KMS-11 (cell line): ENCODE results near the gene POU2F3.

Experiments
- H2AFZ ChIP-seq: fragments of 200-600 bp; sonication (generic); 2 replicates; pipeline ENCODE4 v1.6.1; 2016; ENCODE audit warnings: antibody characterized with exemption, mixed run types, low read depth
- H3K27ac ChIP-seq: fragments of 200-600 bp; sonication (generic); 2 replicates; pipeline ENCODE4 v1.6.1; 2016; ENCODE audit warnings: mild to moderate bottlenecking, mixed run types
- H3K27me3 ChIP-seq: fragments of 200-600 bp; sonication (generic); 2 replicates; pipeline ENCODE4 v1.6.1; 2017; ENCODE audit warnings: mild to moderate bottlenecking, low read depth, mixed run types, moderate library complexity; ENCODE audit not compliant: insufficient read depth
- H3K36me3 ChIP-seq: fragments of 200-600 bp; sonication (generic); 2 replicates; pipeline ENCODE4 v1.6.1; 2017; ENCODE audit warnings: mild to moderate bottlenecking, mixed run types; ENCODE audit not compliant: insufficient read depth
- H3K4me1 ChIP-seq: fragments of 200-600 bp; sonication (generic); 2 replicates; pipeline ENCODE4 v1.6.1; 2016; ENCODE audit warnings: mild to moderate bottlenecking, low read depth, mixed run types; ENCODE audit not compliant: poor library complexity, severe bottlenecking
- H3K4me2 ChIP-seq: fragments of 200-600 bp; sonication (generic); 2 replicates; pipeline ENCODE4 v1.7.0; 2016; ENCODE audit warnings: mild to moderate bottlenecking, mixed run types
- H3K4me3 ChIP-seq: fragments of 200-600 bp; sonication (generic); IDR thresholded peaks from 2 replicates; pipeline ENCODE4 v1.6.1; 2017; ENCODE audit warnings: low read depth, low read length, mixed read lengths; ENCODE audit not compliant: insufficient read depth
- H3K79me2 ChIP-seq: fragments of 200-600 bp; sonication (generic); 2 replicates; pipeline ENCODE4 v1.6.1; 2016; ENCODE audit warnings: low read depth, mixed run types; ENCODE audit not compliant: insufficient read depth
- H3K9ac ChIP-seq: fragments of 200-600 bp; sonication (generic); 2 replicates; pipeline ENCODE4 v1.6.1; 2016; ENCODE audit warnings: mild to moderate bottlenecking, mixed run types
- H4K20me1 ChIP-seq: fragments of 200-600 bp; sonication (generic); 2 replicates; pipeline ENCODE4 v1.6.1; 2016; ENCODE audit warnings: mild to moderate bottlenecking, mixed run types; ENCODE audit not compliant: insufficient read depth
- TF ChIP-seq, protein P1 (sequence below): fragments of 200-600 bp; sonication (generic); conservative IDR thresholded peaks from 2 replicates; pipeline ENCODE4 v1.6.1; 2017; ENCODE audit warnings: low read depth, mild to moderate bottlenecking, antibody characterized with exemption, low read length, moderate library complexity, mixed read lengths

POU2F3 gene

DNA sequence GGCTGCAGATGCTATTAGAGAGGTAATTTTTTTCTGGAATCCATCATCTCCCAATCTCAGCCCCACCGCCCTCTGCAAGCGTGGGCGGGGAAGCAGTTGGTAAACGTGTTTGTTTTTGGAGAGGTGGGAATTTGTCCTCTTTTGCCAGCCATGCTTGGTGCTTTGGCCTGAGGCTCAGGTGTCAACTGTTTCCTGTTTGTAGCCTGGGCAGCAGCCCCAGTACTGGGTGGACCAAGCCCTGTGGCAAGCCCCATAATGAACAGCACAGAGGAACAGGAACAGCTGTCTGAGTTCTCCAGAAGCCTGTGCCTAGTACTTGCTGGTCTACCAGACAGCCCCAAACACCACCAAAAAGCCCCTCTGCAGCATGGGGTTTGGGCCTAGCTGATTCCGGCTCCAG, 39.6 kb downstream of the POU2F3 start:
- Histone ChIP-seq H3K4me2 (no peak overlapping the region), H3K27me3 (no peaks in the 10 kb centered on the region), H2AFZ (no peak overlapping the region), H4K20me1 (no peaks in the 10 kb centered on the region), H3K27ac (no peak overlapping the region), H3K79me2 (no peaks in the 10 kb centered on the region), H3K4me1 (no peaks in the 10 kb centered on the region), H3K4me3 (no peak overlapping the region), H3K36me3 (no peaks in the 10 kb centered on the region), H3K9ac (no peak overlapping the region)
- TF ChIP-seq, protein P1, sequence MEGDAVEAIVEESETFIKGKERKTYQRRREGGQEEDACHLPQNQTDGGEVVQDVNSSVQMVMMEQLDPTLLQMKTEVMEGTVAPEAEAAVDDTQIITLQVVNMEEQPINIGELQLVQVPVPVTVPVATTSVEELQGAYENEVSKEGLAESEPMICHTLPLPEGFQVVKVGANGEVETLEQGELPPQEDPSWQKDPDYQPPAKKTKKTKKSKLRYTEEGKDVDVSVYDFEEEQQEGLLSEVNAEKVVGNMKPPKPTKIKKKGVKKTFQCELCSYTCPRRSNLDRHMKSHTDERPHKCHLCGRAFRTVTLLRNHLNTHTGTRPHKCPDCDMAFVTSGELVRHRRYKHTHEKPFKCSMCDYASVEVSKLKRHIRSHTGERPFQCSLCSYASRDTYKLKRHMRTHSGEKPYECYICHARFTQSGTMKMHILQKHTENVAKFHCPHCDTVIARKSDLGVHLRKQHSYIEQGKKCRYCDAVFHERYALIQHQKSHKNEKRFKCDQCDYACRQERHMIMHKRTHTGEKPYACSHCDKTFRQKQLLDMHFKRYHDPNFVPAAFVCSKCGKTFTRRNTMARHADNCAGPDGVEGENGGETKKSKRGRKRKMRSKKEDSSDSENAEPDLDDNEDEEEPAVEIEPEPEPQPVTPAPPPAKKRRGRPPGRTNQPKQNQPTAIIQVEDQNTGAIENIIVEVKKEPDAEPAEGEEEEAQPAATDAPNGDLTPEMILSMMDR, result no peak

- H3K27ac ChIP-seq, result no peak overlapping the region
- H3K4me3 ChIP-seq, result no peak overlapping the region
- no peak overlapping the region for H2AFZ ChIP-seq
- no peak overlapping the region for H3K4me2 ChIP-seq
- H4K20me1 ChIP-seq, result no peaks in the 10 kb centered on the region
- TF ChIP-seq, protein P1, result no peak
- H3K36me3 ChIP-seq, result no peaks in the 10 kb centered on the region
- H3K9ac ChIP-seq, result no peak overlapping the region
- H3K79me2 ChIP-seq, result no peaks in the 10 kb centered on the region
- H3K27me3 ChIP-seq, result no peaks in the 10 kb centered on the region
- H3K4me1 ChIP-seq, result no peaks in the 10 kb centered on the region
Measured at GRCh38 chr11:120280600-120281051, 40.7 kb downstream of the POU2F3 start.

- Histone ChIP-seq H3K4me3 (no peak overlapping the region), H3K4me2 (no peak overlapping the region), H2AFZ (no peak overlapping the region), H4K20me1 (no peaks in the 10 kb centered on the region), H3K4me1 (no peaks in the 10 kb centered on the region), H3K36me3 (no peaks in the 10 kb centered on the region), H3K27me3 (no peaks in the 10 kb centered on the region), H3K27ac (no peak overlapping the region), H3K79me2 (no peaks in the 10 kb centered on the region), H3K9ac (no peak overlapping the region)
- TF ChIP-seq, protein P1, result no peak
Measured at GRCh38 chr11:120281143-120281795, 41.3 kb downstream of the POU2F3 start.

DNA sequence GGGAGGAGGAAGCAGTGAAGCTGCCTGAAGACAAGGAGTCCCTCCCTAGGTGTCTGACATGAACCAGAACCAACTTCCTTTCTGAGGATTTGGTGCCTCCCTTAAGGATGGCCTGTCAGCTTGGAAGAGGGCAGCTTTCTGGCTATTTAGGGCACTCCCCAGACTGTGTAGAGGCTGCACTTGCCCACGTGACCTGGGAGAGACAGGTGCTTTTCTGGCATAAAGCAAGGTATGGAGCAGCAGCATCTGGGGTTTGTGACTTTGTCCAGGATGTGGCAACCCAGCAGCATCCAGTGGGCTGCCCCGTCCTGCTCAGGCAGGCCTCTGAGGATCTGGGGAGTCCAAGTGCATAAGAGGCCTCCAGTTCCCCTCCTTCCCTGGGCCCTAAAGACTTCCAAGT, 43.2 kb downstream of the POU2F3 start:
- Histone ChIP-seq H3K79me2 (no peaks in the 10 kb centered on the region), H3K4me3 (no peak overlapping the region), H4K20me1 (no peaks in the 10 kb centered on the region), H3K27me3 (no peaks in the 10 kb centered on the region), H3K27ac (no peak overlapping the region), H3K4me2 (no peak overlapping the region), H3K36me3 (no peaks in the 10 kb centered on the region), H3K9ac (no peak overlapping the region), H2AFZ (no peak overlapping the region), H3K4me1 (no peaks in the 10 kb centered on the region)
- TF ChIP-seq, protein P1, result no peak
